Left ventricle myocardium inferior (tissue), 1 donor: ENCODE results near the gene MAP3K9. TPM values are rescaled to one million over a fixed set of nuclear protein-coding genes. Genes with fewer than 3 reads are reported as not detected.

Experiments
- DNase-seq: peaks from one replicate; pipeline ENCODE4 v3.0.0-alpha.2; 2020
- H3K27ac ChIP-seq: fragments of 200-600 bp; replicated peaks from 2 replicates; pipeline ENCODE4 v1.8.0; 2021
- H3K27me3 ChIP-seq: fragments of 200-600 bp; 2 replicates; pipeline ENCODE4 v1.8.0; 2021; ENCODE audit warnings: low read depth
- H3K36me3 ChIP-seq: fragments of 200-600 bp; 2 replicates; pipeline ENCODE4 v1.8.0; 2021
- H3K4me1 ChIP-seq: fragments of 200-600 bp; 2 replicates; pipeline ENCODE4 v1.8.0; 2021
- H3K4me3 ChIP-seq: fragments of 200-600 bp; 2 replicates; pipeline ENCODE4 v1.8.0; 2021; ENCODE audit warnings: mild to moderate bottlenecking, moderate library complexity
- H3K9me3 ChIP-seq: fragments of 200-600 bp; replicated peaks from 2 replicates; pipeline ENCODE4 v1.8.0; 2021
- CTCF ChIP-seq: fragments of 200-600 bp; IDR thresholded peaks from 2 replicates; pipeline ENCODE4 v1.8.0; 2021; ENCODE audit warnings: antibody characterized with exemption, mild to moderate bottlenecking, borderline replicate concordance
- intact Hi-C: fragments of 100-400 bp; cut with micrococcal nuclease; formaldehyde crosslinking; loops from one replicate; pipeline ENCODE4 v1.11.0; 2022
- total RNA-seq: library from RNA; stranded (reverse); fragmentation: NEBNext Ultra II Directional; extraction: Animal tissue kit (Norgen Biotek cat#: 25700); gene quantifications from one replicate; pipeline ENCODE4 v1.2.1, GENCODE V29; 2021
- donor health status: DM: no; HTN: yes; CAD: no; lungs with severe emphysema.

The MAP3K9 gene
- total RNA-seq, 1 donor from 2014 or later: 1.9 TPM

GRCh38 chr14:70770490-70770889 lies 38.8 kb downstream of the MAP3K9 start:
- TF ChIP-seq CTCF: no peak
- H3K27ac ChIP-seq: no peak overlapping the region
- H3K4me1 ChIP-seq: no peaks in the 10 kb centered on the region
- no peak overlapping the region for H3K4me3 ChIP-seq
- H3K36me3 ChIP-seq: no peaks in the 10 kb centered on the region
- DNase-seq: no peak
- intact Hi-C loops: no loop called here
- no peaks in the 10 kb centered on the region for H3K27me3 ChIP-seq
- H3K9me3 ChIP-seq: no peaks in the 10 kb centered on the region

- H3K4me1 ChIP-seq: peaks cover 9% of the 10 kb centered on the region
- TF ChIP-seq CTCF: no peak
Observed at GRCh38 chr14:70759398-70759797, 49.9 kb downstream of the MAP3K9 start.

GRCh38 chr14:70755655-70756054 lies 53.7 kb downstream of the MAP3K9 start:
- Histone ChIP-seq H3K4me1 (peaks cover 9% of the 10 kb centered on the region), H3K9me3 (no peaks in the 10 kb centered on the region), H3K27me3 (no peaks in the 10 kb centered on the region), H3K4me3 (no peak overlapping the region), H3K27ac (no peak overlapping the region), H3K36me3 (no peaks in the 10 kb centered on the region)
- no peak for DNase-seq
- no peak for TF ChIP-seq CTCF
- intact Hi-C loops: no loop called here

More at GRCh38 chr14:70759398-70759797, 49.9 kb downstream of the MAP3K9 start:
- no peaks in the 10 kb centered on the region for H3K27me3 ChIP-seq
- DNase-seq: no peak
- intact Hi-C loops: no loop called here
- no peaks in the 10 kb centered on the region for H3K36me3 ChIP-seq
- no peaks in the 10 kb centered on the region for H3K9me3 ChIP-seq
- H3K4me3 ChIP-seq: no peak overlapping the region
- no peak overlapping the region for H3K27ac ChIP-seq

GRCh38 chr14:70754991-70755390 lies 54.3 kb downstream of the MAP3K9 start:
- Histone ChIP-seq H3K4me1 (peaks cover 9% of the 10 kb centered on the region), H3K27ac (no peak overlapping the region), H3K9me3 (no peaks in the 10 kb centered on the region), H3K4me3 (no peak overlapping the region), H3K36me3 (no peaks in the 10 kb centered on the region), H3K27me3 (no peaks in the 10 kb centered on the region)
- intact Hi-C loops: no loop called here
- DNase-seq: no peak
- no peak for TF ChIP-seq CTCF

- no peak overlapping the region for H3K27ac ChIP-seq
- intact Hi-C loops: no loop called here
- no peak overlapping the region for H3K4me3 ChIP-seq
- no peak for DNase-seq
- no peaks in the 10 kb centered on the region for H3K36me3 ChIP-seq
- no peaks in the 10 kb centered on the region for H3K9me3 ChIP-seq
- no peak for TF ChIP-seq CTCF
- peaks cover 9% of the 10 kb centered on the region for H3K4me1 ChIP-seq
- H3K27me3 ChIP-seq: no peaks in the 10 kb centered on the region
Observed at GRCh38 chr14:70753518-70753953, 55.8 kb downstream of the MAP3K9 start.

GRCh38 chr14:70748422-70748821 lies 60.9 kb downstream of the MAP3K9 start:
- intact Hi-C loops: no loop called here
- Histone ChIP-seq H3K36me3 (no peaks in the 10 kb centered on the region), H3K4me1 (peaks cover 3% of the 10 kb centered on the region), H3K9me3 (no peaks in the 10 kb centered on the region), H3K27me3 (no peaks in the 10 kb centered on the region), H3K4me3 (no peak overlapping the region), H3K27ac (no peak overlapping the region)
- no peak for TF ChIP-seq CTCF
- DNase-seq: no peak
